H9 (cell line): ENCODE measurements around the gene SUPT6H. TPM values are rescaled to one million over a fixed set of nuclear protein-coding genes. Genes with fewer than 3 reads are reported as not detected.

Source experiments
- DNase-seq: peaks from one replicate; pipeline ENCODE4 v3.0.0-alpha.2; 2017
- H2AFZ ChIP-seq: one replicate; pipeline ENCODE4 v1.6.1; 2013; ENCODE audit warnings: mild to moderate bottlenecking, low read length, control low read depth, moderate library complexity
- H2AK5ac ChIP-seq: 2 replicates; pipeline ENCODE4 v1.6.1; 2013; ENCODE audit warnings: low read length, control low read depth, mixed read lengths; ENCODE audit not compliant: insufficient read length
- H2BK120ac ChIP-seq: one replicate; pipeline ENCODE4 v1.6.1; 2013; ENCODE audit warnings: low read depth, mild to moderate bottlenecking, low read length, control low read depth, inconsistent platforms; ENCODE audit not compliant: poor library complexity, severe bottlenecking
- H2BK12ac ChIP-seq: 2 replicates; pipeline ENCODE4 v1.6.1; 2013; ENCODE audit warnings: low read length, control low read depth, mixed read lengths, low read depth; ENCODE audit not compliant: insufficient read length
- H2BK15ac ChIP-seq: 2 replicates; pipeline ENCODE4 v1.6.1; 2013; ENCODE audit warnings: low read depth, low read length, control low read depth
- H2BK20ac ChIP-seq: one replicate; pipeline ENCODE4 v1.6.1; 2013; ENCODE audit warnings: low read depth, mild to moderate bottlenecking, low read length, control low read depth, inconsistent platforms; ENCODE audit not compliant: poor library complexity, severe bottlenecking
- H2BK5ac ChIP-seq: 2 replicates; pipeline ENCODE4 v1.6.1; 2013; ENCODE audit warnings: low read length, control low read depth, mixed read lengths; ENCODE audit not compliant: insufficient read length
- H3K14ac ChIP-seq: 2 replicates; pipeline ENCODE4 v1.6.1; 2013; ENCODE audit warnings: low read length, control low read depth; ENCODE audit not compliant: insufficient read depth
- H3K18ac ChIP-seq: 2 replicates; pipeline ENCODE4 v1.6.1; 2013; ENCODE audit warnings: low read depth, mild to moderate bottlenecking, mixed read lengths, low read length, control low read depth; ENCODE audit not compliant: insufficient read length
- H3K23ac ChIP-seq: 2 replicates; pipeline ENCODE4 v1.6.1; 2013; ENCODE audit warnings: low read length, control low read depth, mixed read lengths, low read depth; ENCODE audit not compliant: insufficient read length
- H3K23me2 ChIP-seq: 2 replicates; pipeline ENCODE4 v1.6.1; 2013; ENCODE audit warnings: low read depth, mild to moderate bottlenecking, mixed read lengths, low read length, control low read depth; ENCODE audit not compliant: insufficient read length, poor library complexity, severe bottlenecking
- H3K27ac ChIP-seq: 2 replicates; pipeline ENCODE4 v1.5.1; 2013; ENCODE audit warnings: low read length, control low read depth, mixed read lengths, low read depth; ENCODE audit not compliant: insufficient read length
- H3K27me3 ChIP-seq: 2 replicates; pipeline ENCODE4 v1.6.1; 2013; ENCODE audit warnings: low read length, control low read depth, inconsistent platforms; ENCODE audit not compliant: insufficient read depth
- H3K4ac ChIP-seq: 2 replicates; pipeline ENCODE4 v1.6.1; 2013; ENCODE audit warnings: low read depth, mild to moderate bottlenecking, control low read depth, inconsistent platforms, low read length, moderate library complexity
- H3K4me1 ChIP-seq: 2 replicates; pipeline ENCODE4 v1.6.1; 2013; ENCODE audit warnings: low read length, control low read depth, inconsistent platforms; ENCODE audit not compliant: insufficient read depth
- H3K4me2 ChIP-seq: 2 replicates; pipeline ENCODE4 v1.6.1; 2013; ENCODE audit warnings: low read length, control low read depth, mixed read lengths; ENCODE audit not compliant: insufficient read length, insufficient read depth
- H3K56ac ChIP-seq: 2 replicates; pipeline ENCODE4 v1.6.1; 2013; ENCODE audit warnings: low read depth, mild to moderate bottlenecking, mixed read lengths, low read length, control low read depth; ENCODE audit not compliant: insufficient read length
- H3K79me1 ChIP-seq: 2 replicates; pipeline ENCODE4 v1.6.1; 2013; ENCODE audit warnings: low read depth, mild to moderate bottlenecking, moderate library complexity, low read length, control low read depth, inconsistent platforms; ENCODE audit not compliant: insufficient read depth, poor library complexity, severe bottlenecking
- H3K79me2 ChIP-seq: 2 replicates; pipeline ENCODE4 v1.6.1; 2013; ENCODE audit warnings: low read length, control low read depth, inconsistent platforms; ENCODE audit not compliant: insufficient read depth
- H3K9ac ChIP-seq: 2 replicates; pipeline ENCODE4 v1.6.1; 2013; ENCODE audit warnings: low read length, control low read depth, mixed read lengths; ENCODE audit not compliant: insufficient read length; ENCODE audit errors: extremely low read depth
- H3K9me3 ChIP-seq: one replicate; pipeline ENCODE4 v1.6.1; 2013; ENCODE audit warnings: low read depth, low read length, inconsistent platforms; ENCODE audit not compliant: control insufficient read depth
- H3T11ph ChIP-seq: one replicate; pipeline ENCODE4 v1.6.1; 2013; ENCODE audit warnings: mild to moderate bottlenecking, low read length, control low read depth, inconsistent platforms
- H4K20me1 ChIP-seq: one replicate; pipeline ENCODE4 v1.6.1; 2013; ENCODE audit not compliant: control insufficient read depth, insufficient read length, insufficient read depth
- H4K5ac ChIP-seq: 2 replicates; pipeline ENCODE4 v1.6.1; 2013; ENCODE audit warnings: low read depth, mild to moderate bottlenecking, mixed read lengths, low read length, control low read depth; ENCODE audit not compliant: insufficient read length
- H4K8ac ChIP-seq: replicated peaks from 2 replicates; pipeline ENCODE4 v1.6.1; 2013; ENCODE audit warnings: low read length, control low read depth, mixed read lengths, low read depth; ENCODE audit not compliant: insufficient read length
- H4K91ac ChIP-seq: 2 replicates; pipeline ENCODE4 v1.6.1; 2013; ENCODE audit warnings: low read depth, mild to moderate bottlenecking, moderate library complexity, mixed read lengths, low read length, control low read depth; ENCODE audit not compliant: insufficient read length
- H3K27ac Mint-ChIP-seq, 3 experiments: 2 replicates in 2 of 3; 3 replicates in 1 of 3; pipeline ENCODE4 v1.8.0; 2020 to 2021; ENCODE audit warnings: mixed read lengths in 3 of 3, mild to moderate bottlenecking in 1 of 3, moderate library complexity in 1 of 3
- H3K27me3 Mint-ChIP-seq: 2 replicates; pipeline ENCODE4 v1.8.0; 2021; ENCODE audit warnings: low read depth, mild to moderate bottlenecking, moderate library complexity, mixed read lengths
- H3K36me3 Mint-ChIP-seq, 3 experiments: 2 replicates in 2 of 3; 3 replicates in 1 of 3; pipeline ENCODE4 v1.8.0; 2020 to 2021; ENCODE audit warnings: low read depth in 3 of 3, mixed read lengths in 3 of 3; ENCODE audit not compliant: insufficient read depth in 1 of 3
- H3K4me1 Mint-ChIP-seq, 2 experiments: 2 replicates each; pipeline ENCODE4 v1.8.0; 2020; ENCODE audit warnings: mixed read lengths in 2 of 2
- H3K4me3 Mint-ChIP-seq, 2 experiments: 2 replicates in 1 of 2; 3 replicates in 1 of 2; pipeline ENCODE4 v1.8.0; 2020 to 2021; ENCODE audit warnings: mild to moderate bottlenecking in 2 of 2, mixed read lengths in 2 of 2, moderate library complexity in 1 of 2
- H3K9me3 Mint-ChIP-seq, 2 experiments: 2 replicates in 1 of 2; 3 replicates in 1 of 2; pipeline ENCODE4 v1.8.0; 2020; ENCODE audit warnings: mild to moderate bottlenecking in 2 of 2, mixed read lengths in 2 of 2, moderate library complexity in 1 of 2
- WGBS: extraction: QIAGEN DNeasy Blood & Tissue Kit; methylation state at CpG from one replicate; pipeline ENCODE4 v1.1.7; 2013; ENCODE audit warnings: missing lambda C conversion rate, low lambda C conversion rate, mixed read lengths; ENCODE audit not compliant: insufficient read length; ENCODE audit errors: extremely low coverage; 5-methylcytosine and 5-hydroxymethylcytosine counted together
- total RNA-seq: library from RNA; stranded (reverse); gene quantifications from 2 replicates; pipeline ENCODE4 v1.2.1, GENCODE V29; 2021
- TF ChIP-seq, protein P1 (sequence below): fragments of 200-600 bp; sonication (generic); conservative IDR thresholded peaks from 3 replicates; pipeline ENCODE4 v1.8.0; 2021; ENCODE audit warnings: antibody characterized with exemption, mild to moderate bottlenecking

SUPT6H gene
- total RNA-seq, 1 experiment from 2014 or later: 85.8 TPM

DNA sequence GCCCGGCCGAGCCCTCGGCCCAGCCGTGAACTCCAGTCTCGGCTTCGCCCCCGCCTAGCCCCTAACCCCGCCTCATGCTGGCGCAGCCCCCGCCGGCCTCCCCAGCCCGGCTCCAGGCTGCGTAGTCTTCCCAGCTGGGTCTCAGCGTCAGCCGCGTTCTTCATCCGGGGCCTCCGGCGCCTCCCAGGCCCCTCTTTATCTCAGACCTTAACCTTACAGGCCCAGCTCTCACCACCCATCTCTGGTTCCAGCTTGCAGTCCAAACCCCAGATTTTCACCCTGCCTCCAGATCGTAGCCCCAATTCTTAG lies 49.7 kb downstream of the SUPT6H start, which contains the start of gene PROCA1:
TSS of gene PROCA1 (minus strand) at position 166 of the 309 bp plus-strand sequence. CDS start 228 bp downstream, outside the sequence.
- no peaks in the 10 kb centered on the region for H3K27me3 Mint-ChIP-seq
- Histone ChIP-seq H2BK5ac (no peak within 1 kb of the TSS), H3K27me3 (no peaks in the 10 kb centered on the region), H4K5ac (peak within 1 kb of the TSS; percentile 7), H4K20me1 (no peaks in the 10 kb centered on the region), H3K79me1 (peaks cover 4% of the 10 kb centered on the region), H3K23ac (no peak within 1 kb of the TSS), H3K9me3 (no peaks in the 10 kb centered on the region), H2BK120ac (no peak within 1 kb of the TSS), H2BK15ac (no peak within 1 kb of the TSS), H3K23me2 (peaks cover 17% of the 10 kb centered on the region), H3K9ac (peak within 1 kb of the TSS; percentile 79), H3T11ph (no peak within 1 kb of the TSS), H3K56ac (no peak within 1 kb of the TSS), H4K91ac (no peak within 1 kb of the TSS), H3K27ac (peak within 1 kb of the TSS; percentile 68), H2AFZ (no peak within 1 kb of the TSS), H2BK20ac (no peak within 1 kb of the TSS), H4K8ac (no peak within 1 kb of the TSS), H2BK12ac (no peak within 1 kb of the TSS), H2AK5ac (no peak within 1 kb of the TSS), H3K18ac (peak within 1 kb of the TSS; percentile 94), H3K4ac (no peak within 1 kb of the TSS), H3K79me2 (peaks cover 6% of the 10 kb centered on the region; the same call in 1 of the 2 replicates), H3K14ac (peak within 1 kb of the TSS; percentile 94), H3K4me2 (peak within 1 kb of the TSS; percentile 66), H3K4me1 (peaks cover 3% of the 10 kb centered on the region; the same call in 1 of the 2 replicates)
- no peak for DNase-seq
- TF ChIP-seq, protein P1, sequence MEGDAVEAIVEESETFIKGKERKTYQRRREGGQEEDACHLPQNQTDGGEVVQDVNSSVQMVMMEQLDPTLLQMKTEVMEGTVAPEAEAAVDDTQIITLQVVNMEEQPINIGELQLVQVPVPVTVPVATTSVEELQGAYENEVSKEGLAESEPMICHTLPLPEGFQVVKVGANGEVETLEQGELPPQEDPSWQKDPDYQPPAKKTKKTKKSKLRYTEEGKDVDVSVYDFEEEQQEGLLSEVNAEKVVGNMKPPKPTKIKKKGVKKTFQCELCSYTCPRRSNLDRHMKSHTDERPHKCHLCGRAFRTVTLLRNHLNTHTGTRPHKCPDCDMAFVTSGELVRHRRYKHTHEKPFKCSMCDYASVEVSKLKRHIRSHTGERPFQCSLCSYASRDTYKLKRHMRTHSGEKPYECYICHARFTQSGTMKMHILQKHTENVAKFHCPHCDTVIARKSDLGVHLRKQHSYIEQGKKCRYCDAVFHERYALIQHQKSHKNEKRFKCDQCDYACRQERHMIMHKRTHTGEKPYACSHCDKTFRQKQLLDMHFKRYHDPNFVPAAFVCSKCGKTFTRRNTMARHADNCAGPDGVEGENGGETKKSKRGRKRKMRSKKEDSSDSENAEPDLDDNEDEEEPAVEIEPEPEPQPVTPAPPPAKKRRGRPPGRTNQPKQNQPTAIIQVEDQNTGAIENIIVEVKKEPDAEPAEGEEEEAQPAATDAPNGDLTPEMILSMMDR: no peak
- H3K4me3 Mint-ChIP-seq: peak within 1 kb of the TSS; percentile 89 to 96
- WGBS: no CpG with 5 or more reads among the region's 20 CpGs
- H3K9me3 Mint-ChIP-seq: no peaks in the 10 kb centered on the region
- H3K36me3 Mint-ChIP-seq: peaks cover 23 to 43% (median 29%) of the 10 kb centered on the region in 3 experiments; a peak in 6 of 7 replicates
- H3K4me1 Mint-ChIP-seq: peaks cover 29 to 43% of the 10 kb centered on the region in 2 experiments
- H3K27ac Mint-ChIP-seq: peak within 1 kb of the TSS; percentile 99 to 100 (median 99)
